NK-92 (cell line): ENCODE data around the gene P4HA3.

ENCODE experiments used
- DNase-seq: peaks from one replicate; lab custom pipeline; 2025; ENCODE audit not compliant: unreplicated experiment; lab: John Stamatoyannopoulos, UW

The P4HA3 gene

DNA sequence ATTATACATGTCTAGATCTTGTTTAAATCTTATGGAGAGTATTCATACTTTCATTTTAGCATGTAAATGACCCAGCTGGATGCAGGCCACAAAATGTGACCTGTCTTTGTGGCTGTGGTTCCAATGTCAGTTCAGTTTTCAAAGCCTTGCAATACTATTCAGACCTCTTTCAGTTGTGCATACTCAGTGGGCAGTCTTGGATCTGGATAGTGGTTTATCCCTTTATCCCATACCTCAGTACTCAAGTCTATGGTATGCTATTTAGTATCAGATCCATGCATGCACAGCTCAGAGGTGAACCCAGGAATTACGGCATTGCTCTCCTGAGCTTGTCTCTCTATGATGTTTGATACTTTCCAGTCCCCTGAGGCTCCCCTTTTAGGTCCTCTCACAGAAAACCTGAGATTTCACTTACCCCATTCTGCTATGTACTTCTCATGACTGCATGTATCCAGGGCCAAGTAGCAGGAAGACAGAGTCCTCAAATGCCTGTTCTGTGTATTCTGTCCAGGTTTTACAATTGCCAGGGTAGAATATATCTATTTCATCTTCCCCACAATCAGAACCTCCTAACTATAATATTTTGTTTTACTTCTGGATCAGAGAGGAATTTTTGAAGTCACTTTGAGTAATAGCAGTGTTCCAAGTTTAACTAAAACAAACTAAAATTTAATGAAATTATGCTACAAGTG is 6.9 kb upstream of the P4HA3 start:
- DNase-seq: no peak

DNA sequence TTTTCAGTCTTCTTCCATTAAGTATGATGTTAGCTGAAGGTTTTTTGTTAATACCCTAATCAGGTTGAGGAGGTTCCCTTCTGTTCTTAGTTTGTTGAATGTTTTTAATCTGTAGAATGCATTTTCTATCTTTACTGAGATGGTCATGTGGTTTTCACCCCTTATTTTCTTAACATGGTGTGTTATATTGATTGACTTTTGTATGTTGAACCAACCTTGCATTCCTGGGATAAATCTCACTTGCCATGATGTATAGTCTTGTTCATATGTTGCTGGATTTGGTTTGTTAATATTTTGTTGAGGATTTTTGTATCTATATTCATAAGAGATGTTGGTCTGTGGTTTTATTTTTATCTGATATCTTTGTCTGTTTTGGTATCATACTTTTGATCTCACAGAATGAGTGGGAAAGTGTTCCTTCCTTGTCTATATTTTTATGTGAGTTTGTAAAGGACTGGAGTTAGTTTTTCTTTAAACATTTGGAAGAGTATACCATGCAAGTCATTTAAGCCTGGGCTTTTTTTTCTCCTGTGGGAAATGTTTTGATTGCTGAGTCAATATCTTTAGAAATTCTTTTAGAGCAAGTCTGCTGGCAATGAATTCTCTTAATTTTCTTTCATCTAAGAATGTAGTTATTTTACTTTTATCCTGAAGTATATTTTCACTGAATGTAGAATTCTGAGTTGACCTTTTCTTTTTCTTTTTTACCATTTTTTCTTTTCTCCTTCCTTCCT is 5.5 kb upstream of the P4HA3 start:
- no peak for DNase-seq

DNA sequence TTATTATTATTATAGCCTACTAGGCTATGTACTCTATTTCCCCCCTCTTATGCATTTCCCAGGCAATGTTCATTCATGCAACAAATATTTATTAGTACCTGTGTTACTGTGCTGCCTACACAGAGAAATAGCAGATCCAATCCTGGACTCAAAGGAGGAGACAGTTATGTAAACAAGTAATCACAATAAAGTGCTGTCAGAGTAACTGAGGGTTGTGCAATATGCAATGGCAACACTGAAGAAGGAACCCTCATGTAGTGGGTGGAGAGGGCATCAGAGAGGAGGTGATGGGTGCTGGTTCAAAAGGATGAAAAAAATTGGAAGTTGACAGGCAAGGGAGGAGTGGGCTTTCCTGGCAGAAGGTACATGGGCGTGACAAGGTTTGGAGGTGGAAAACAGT is 886 bp upstream of the P4HA3 start:
- no peak for DNase-seq

DNA sequence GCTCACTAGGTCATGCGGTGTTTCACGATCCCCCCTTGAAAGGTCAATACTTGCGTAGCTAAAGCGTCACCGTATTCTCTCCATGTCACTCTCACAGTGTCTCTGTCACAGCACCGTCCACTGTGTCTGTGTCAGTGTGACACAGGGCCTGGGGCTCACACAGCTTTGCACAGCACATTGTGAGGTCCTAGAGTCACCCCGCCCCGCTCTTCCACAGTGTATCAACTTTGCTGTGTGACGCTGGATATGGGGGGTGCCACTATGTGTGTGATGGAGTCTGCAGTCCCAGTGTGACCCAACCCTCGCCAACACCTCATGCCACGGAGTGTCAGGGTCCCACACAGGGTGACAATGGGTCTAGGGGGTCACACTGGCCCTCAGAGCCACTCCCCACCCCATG is 583 bp downstream of the P4HA3 start:
- DNase-seq: no peak

DNA sequence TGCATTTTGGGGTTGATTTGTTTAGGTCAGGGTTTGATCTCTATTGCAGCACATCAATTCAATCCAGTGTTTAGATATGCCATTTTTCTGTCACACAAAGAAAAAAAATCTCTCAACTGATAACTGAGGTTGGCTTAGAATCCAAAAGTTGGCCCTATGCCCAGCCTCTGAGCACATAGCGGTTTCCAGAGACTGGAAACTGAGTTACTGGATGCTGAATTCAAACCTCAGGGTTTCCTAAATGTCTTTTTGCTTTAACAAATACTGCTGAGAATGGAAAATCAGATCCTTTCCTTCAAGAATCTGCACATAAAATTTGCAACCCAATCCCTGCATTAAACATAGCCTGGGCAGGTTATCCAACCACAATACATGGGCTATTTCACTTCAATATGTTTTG is 4.0 kb downstream of the P4HA3 start:
- no peak for DNase-seq

DNA sequence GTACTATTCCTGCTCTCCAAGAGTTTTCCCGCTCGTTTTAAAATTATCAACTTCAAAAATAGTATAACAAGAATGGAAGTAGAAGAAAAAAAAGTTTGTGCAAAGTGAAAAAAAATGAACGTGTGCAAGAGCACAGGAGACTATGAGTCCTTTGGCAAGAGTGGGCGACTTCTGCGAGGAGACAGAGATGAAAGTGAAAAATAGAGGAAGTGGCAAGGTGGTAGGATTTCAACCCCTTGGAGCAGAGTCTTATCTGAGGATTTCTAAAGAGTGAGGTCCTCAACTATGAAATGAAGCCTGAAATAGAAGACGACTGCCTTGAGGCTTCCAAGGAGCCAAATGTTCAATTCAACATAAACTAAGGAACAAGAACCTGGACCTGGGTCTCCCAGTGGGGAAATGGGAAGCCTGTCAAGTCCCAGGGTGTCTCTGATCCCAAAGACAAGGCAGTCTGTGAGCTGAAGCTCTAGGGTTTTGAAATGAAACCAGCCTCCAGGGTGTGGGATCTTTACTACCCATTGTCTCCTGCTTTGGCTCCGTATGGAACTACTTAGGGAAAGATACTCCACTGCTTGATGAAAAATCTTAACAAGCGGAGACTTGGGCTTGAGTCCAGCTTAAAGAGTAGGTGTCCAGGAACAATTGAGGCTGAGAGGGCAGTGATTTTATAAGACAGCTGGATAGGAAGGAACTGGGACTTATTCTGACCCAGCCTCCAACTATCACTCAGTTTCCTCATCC is 4.8 kb downstream of the P4HA3 start:
- DNase-seq: no peak

DNA sequence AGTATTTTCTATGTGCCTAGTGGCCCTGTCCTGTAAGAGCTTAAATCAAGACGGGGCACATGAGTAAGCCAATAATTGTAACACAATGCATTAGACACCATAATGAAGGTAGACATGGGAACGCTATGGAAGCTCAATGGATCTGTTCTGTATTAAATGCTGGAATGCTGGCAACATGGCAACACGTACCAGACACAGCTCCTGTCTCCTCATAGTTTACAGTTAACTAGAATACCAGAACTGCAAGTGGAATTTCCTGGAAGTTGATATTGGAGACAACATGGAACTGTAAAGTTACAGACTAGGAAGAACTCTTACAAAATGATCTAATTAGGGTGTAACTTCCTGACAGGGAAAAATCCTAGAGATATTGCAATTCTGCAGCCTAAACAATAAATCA is 12.4 kb downstream of the P4HA3 start:
- no peak for DNase-seq

DNA sequence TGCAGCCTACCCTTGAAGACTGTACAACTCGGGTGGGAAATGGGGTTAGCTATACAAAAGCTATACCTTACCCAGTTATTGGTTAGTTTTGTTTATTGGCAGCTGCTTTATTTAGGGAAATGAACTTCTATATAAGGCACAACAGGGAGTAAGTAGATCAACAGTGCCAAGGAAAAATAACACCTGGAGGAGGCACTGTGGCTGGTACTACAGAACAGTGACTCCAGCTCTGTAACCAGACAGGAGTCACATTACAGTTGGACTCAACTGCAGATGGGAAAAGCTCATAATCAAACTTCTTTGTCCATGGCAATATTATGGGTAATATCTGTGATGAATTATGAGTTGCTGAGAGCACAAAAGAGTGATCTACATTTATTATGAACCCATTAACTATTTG is 14.0 kb downstream of the P4HA3 start:
- no peak for DNase-seq

DNA sequence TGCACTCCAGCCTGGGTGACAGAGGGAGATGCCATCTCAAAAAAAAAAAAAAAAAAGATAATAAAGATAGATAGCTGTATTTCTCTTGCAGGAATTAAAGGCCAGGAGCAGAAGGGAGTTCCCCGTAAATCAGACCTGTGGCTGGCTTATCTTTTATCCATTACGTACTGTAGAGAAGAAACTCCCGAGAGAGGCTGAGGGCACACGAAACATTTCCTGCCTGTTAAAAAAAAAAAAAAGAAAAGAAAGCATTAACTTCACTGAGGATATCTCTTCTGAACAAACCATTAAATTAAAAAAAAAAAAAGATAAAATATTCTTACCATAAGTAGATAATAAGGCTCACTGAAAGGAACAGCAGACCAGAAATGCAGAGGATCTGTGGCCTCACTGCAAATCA is 22.5 kb downstream of the P4HA3 start:
- no peak for DNase-seq

DNA sequence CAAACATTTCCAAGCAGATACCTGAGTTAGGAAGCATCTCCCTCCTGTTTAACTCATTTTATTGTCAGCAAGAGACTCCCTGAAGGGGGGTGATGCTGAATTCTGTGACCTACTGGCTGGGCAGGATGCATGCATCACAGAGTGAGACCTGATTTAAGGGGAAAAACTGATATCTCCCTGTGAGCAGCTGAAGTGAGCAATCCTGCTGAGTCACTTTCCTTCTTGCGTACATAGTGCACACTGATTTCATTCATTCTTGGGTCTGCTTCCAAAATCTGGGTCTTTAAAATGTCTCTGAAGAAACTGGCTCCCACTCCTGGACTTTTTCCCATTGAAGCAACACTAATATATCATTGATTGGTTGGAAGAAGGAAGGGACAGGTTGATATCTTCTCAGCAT is 23.3 kb downstream of the P4HA3 start:
- no peak for DNase-seq

DNA sequence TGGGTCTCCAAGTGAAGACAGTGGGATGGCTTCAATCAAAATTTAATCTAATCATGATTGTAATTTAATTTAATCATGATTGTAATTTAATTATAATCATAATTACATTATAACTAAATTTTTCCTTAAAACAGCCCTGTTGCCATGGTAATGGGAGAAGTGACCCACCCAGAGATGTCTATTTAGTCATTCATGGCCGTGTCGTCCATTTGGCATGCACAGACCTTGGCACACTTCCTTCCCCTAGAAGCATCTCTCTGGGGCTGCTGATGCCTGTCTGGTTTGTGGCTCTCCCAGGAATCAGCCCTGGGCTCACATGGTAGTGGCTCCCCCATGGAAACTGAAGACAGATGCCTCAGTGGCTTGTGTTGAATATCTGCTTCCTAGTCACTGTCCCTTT is 27.0 kb downstream of the P4HA3 start:
- no peak for DNase-seq

DNA sequence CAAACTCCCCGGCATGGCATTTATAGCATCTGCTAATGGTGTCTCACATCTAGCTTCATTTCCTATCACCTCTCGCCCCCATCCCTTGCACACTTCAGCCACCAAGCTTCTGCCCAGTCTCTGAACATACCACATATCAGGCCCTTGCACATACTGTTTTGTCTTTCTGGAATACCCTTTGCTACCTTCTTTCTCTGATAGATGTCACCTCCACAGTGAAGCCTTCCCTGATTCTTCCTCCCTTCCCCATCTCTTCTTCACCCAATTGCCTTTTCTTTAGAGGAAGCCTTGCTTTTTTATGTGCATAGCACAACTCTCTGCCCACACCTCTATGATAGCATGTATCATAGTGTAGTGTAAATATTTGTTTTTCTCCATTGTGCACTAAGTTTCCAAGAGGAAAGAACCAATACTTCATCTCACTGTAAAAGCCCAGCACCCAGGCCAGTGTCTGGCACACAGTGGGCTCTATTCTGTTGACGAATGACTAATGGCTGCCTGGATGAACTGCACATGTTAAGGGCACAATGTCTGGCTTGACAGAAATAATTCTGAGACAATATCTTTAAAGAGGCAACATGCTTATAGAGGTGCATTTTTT is 27.8 kb downstream of the P4HA3 start:
- no peak for DNase-seq

DNA sequence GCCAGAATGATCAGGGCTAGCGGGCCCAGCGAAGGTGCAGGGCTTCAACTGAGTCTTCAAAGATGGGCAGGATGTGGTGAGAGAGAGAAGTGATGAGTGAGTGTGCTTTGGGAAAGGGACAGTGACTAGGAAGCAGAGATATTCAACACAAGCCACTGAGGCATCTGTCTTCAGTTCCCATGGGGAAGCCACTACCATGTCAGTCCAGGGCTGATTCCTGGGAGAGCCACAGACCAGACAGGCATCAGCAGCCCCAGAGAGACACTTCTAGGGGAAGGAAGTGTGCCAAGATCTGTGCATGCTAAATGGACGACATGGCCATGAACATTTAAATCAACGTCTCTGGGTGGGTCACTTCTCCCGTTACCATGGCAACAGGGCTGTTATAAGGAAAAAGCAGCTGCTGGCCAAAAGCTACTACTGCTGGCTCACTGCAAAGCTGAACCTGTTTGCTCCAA is 28.5 kb downstream of the P4HA3 start:
- no peak for DNase-seq

DNA sequence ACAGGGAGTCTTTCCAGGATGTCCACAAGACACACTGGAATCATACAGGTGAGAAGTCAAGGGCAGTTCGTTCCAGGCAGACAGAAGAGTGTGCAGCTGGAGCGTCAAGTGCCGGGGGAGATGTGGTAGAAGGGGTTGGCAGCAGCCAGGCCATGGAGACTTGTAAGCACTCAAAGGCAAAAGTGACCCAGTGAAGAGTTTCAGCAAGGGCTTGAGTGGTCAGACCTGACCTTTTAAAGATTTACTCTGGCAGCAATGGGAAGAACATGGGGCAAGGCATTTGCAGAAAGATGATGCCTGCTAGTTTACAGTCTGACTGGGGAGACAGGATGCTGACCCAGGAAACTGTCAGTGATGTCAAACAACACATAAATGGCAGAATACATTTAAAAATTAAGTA is 29.0 kb downstream of the P4HA3 start:
- DNase-seq: no peak

DNA sequence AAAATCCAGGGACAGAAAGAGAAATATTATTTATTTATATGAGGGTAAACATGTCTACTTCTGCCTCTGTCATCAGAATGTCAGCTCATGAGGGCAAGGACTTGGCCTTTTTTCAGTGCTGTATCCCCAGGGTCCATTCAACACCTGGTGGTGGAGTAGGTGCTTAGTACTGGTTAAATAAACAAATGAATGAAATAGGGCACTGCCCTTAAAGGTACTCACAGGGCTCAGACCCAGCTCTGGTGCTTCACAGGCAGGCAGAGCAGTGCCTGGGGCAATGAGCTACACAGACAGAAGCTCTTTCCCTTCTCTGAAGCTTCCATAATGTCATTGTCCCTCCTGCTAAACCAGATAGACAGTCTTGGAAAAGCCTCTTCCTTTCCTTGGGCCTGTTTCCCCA is 30.9 kb downstream of the P4HA3 start:
- DNase-seq: no peak

DNA sequence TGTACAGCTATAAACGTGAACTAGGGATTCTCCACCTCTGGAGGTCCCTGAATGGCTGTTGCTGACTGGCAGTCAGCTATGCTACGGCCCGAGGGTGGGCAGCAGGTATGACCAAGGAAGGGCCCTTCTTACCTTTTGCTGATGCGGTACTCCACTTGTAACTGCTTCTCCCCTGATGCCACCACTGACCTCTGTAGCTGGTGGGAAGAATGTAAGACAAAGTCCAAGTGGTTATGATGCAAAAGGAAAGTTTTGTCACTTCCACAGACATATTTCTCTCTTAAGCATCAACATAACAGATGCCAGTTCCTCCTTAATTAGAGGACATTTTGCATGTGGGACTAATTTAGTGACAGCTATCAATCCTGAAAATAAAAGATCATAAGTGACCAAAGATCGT is 32.2 kb downstream of the P4HA3 start:
- DNase-seq: no peak

DNA sequence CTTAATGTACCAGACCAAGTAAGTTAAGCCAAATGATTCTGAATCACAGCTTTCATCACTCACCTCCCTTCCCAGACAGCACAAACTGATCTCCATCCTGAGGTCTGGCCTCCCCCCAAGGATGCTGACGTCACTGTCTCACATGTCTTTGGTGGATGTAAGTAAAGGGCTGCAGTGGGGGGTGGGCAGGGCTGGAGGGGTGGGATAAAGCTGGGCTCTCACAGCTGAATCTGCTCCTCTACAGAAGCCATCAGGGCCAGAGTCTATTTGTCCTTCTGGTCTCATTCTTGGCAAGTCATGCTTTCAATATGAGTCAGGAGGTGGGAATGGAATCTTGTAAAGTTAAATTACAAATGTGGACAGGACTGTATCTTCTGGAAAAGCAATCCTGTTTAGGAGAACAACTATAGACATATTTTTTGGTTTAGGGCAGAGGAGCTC is 32.7 kb downstream of the P4HA3 start:
- no peak for DNase-seq

DNA sequence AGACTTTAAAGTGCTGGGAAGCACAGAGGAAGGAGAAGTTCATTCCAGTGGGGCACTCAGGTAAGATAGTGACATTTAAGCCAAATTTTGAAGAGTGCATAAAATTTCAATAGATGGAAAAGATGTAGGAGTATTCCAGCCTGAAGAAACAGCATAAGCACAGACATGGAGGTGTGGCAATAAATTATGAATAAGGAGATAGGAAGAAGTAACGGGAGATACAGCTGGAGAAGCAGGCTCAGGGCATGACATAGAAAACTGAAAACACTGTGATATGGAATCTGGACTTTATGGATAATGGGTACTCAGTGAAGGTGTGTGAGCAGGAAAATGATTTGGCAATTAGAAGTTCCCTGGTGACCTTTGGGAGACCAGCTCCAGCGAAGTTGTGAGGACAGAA is 33.3 kb downstream of the P4HA3 start:
- no peak for DNase-seq

DNA sequence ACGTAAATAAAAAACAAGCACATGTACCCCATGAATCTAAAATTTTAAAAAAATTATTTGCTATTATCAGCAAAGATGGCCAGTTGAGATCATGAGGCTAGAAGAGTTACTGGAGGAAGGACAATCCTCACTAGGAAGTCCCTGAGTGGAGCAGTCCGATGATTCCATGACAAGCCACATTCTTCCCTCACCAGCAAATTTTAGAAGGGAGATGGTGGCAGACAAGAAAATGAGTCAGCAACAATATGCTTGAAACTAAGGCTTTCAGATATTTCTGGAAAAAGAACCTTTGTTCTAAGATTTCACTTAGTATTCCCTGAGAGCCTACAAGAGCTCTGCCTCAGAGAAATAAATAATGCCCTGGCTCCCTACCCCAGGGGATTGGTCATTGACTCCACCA is 34.9 kb downstream of the P4HA3 start:
- no peak for DNase-seq

DNA sequence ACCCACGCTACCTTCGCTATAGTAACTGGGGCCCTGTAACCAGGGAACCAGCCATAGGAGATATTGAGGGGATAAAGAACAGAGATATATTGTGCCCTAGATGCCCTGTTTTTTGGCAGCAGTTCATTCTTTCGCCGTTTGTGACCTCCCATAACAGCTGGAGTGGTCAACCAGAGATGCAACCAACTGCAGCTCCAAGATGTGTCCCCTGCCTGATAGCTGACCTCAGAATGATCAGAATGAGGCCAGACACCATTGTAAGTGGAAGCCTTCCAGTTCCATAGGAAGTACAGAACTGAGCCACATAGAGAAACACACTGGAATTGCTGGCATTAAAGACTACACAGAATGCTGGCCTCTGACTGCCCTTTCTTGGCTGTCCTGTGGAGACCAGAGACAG is 39.2 kb downstream of the P4HA3 start:
- no peak for DNase-seq

DNA sequence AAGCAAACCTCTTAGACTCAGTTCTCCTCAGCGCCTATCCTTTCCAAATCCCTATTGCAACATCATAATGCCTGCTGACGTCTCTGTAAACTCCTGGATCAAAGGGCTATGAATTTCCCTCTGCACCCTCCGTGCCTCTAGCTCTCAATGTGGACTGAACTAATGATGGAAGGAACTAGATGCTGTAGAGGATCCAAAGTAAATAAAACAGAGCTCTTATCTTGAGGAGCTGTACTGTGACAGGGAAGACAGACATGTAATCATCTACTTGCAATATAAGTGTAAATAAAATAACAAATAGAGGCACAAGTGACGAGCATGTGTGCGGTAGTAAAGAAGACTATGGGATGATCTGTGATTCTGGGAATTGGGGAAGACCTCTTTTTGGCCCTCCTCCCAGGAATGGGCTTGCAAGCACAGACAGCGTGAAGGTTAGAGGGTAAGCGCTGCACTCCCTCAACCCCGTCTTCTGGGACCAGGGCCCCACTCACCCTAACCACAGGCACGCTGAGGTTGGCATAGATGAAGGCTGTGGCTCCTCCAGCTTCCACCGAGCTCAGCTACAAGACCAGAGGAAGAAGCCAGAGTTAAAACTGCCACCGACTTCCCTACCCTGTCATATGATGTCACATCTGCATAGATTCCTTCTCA is 42.2 kb downstream of the P4HA3 start:
- DNase-seq: no peak
